Measurements from ENCODE around the gene PRR36. TPM values are rescaled to one million over a fixed set of nuclear protein-coding genes. Genes with fewer than 3 reads are reported as not detected.

The PRR36 gene
- total and polyA plus RNA-seq, 2 donors (not counting 1 experiment from before 2014, with no cell fraction given): 0.01 TPM; not detected in 1

DNA sequence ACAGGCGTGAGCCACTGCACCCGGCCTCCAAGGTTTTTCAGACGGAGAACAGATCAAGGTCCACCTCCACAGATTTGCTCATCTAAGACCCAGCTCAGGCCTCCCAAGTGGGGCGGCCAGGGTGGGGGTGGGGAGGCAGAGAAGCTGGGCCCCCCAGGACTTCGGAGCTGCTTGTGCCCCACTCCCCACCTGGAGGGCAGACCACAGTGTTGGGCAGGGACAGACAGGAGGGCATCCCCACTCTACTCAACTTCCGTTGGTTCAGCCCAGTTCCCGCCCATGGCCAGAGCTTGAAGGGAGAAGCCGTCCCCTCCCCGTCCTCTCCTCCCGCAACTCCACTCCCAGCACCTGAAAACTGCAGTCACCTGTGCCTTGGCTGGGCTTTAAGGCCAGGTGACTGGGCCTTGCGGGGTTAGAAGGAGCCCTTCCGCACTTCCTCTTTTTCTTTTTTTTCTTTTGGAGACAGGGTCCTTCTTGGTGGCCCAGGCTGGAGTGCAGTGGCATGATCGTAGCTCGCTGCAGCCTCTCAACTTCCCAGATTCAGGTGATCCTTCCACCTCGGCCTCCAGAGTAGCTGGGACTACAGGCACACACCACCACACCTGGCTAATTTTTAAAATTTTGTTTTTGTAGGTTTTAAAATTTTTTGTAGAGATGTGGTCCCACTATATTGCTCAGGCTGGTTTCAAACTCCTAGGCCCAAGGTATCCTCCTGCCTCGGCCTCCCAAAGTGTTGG is 13.4 kb upstream of the PRR36 start:
- Histone ChIP-seq H4K20me1 (ENCODE audit: control insufficient read depth, insufficient read depth, low read length, poor library complexity, severe bottlenecking) (no peaks in the 10 kb centered on the region), H3K27me3 (replicated peaks in 1 of 4; ENCODE audit: control extremely low read depth in 1 of 4, control insufficient read depth in 3 of 4, insufficient read depth in 4 of 4, low read length in 3 of 4) (peaks cover 0 to 25% (median 5%) of the 10 kb centered on the region in 4 experiments), H3K4me3 (ENCODE audit: control extremely low read depth in 1 of 5, extremely low read depth in 1 of 5, insufficient read depth in 1 of 5, low read depth in 2 of 5, low read length in 4 of 5) (no peak overlapping the region), H3K36me3 (replicated peaks in 1 of 2; ENCODE audit: control extremely low read depth in 1 of 2, control insufficient read depth in 1 of 2, extremely low read depth in 1 of 2, insufficient read depth in 2 of 2, low read length in 1 of 2) (no peaks in the 10 kb centered on the region), H3K9ac (ENCODE audit: low read length) (no peak overlapping the region), H3K9me3 (ENCODE audit: control extremely low read depth in 1 of 3, control insufficient read depth in 2 of 3, insufficient read depth in 1 of 3, low read length in 2 of 3) (no peaks in the 10 kb centered on the region), H2AFZ (ENCODE audit: insufficient read depth, low read depth, low read length, poor library complexity, severe bottlenecking) (no peak overlapping the region), H3K4me1 (ENCODE audit: control insufficient read depth in 2 of 2, insufficient read depth in 2 of 2, low read length in 2 of 2) (peaks cover 0 to 4% of the 10 kb centered on the region in 2 donors), H3K79me2 (ENCODE audit: control insufficient read depth, insufficient read depth, low read length) (no peaks in the 10 kb centered on the region), H3K4me2 (replicated peaks; ENCODE audit: low read depth, low read length, poor library complexity, severe bottlenecking) (no peak overlapping the region), H3K27ac (ENCODE audit: low read length in 2 of 2) (no peak overlapping the region)
- CTCF ChIA-PET: no interaction called here
- intact Hi-C loops (cut with micrococcal nuclease): no loop called here
- TF ChIP-seq, protein P1, sequence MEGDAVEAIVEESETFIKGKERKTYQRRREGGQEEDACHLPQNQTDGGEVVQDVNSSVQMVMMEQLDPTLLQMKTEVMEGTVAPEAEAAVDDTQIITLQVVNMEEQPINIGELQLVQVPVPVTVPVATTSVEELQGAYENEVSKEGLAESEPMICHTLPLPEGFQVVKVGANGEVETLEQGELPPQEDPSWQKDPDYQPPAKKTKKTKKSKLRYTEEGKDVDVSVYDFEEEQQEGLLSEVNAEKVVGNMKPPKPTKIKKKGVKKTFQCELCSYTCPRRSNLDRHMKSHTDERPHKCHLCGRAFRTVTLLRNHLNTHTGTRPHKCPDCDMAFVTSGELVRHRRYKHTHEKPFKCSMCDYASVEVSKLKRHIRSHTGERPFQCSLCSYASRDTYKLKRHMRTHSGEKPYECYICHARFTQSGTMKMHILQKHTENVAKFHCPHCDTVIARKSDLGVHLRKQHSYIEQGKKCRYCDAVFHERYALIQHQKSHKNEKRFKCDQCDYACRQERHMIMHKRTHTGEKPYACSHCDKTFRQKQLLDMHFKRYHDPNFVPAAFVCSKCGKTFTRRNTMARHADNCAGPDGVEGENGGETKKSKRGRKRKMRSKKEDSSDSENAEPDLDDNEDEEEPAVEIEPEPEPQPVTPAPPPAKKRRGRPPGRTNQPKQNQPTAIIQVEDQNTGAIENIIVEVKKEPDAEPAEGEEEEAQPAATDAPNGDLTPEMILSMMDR (IDR thresholded peaks at IDR 0.05): no peak
- TF ChIP-seq EZH2 (IDR thresholded peaks at IDR 0.05; ENCODE audit: borderline replicate concordance, insufficient read depth, low read depth, low read length, poor library complexity, severe bottlenecking): no peak
- Mint-ChIP-seq H3K4me3 (no peak overlapping the region), H3K27me3 (peaks cover 17% of the 10 kb centered on the region), H3K4me1 (no peaks in the 10 kb centered on the region), H3K9me3 (ENCODE audit: insufficient read depth) (no peaks in the 10 kb centered on the region), H3K27ac (no peak overlapping the region)
- POLR2A ChIA-PET: no interaction called here
- 73% methylated on average over 9 of the region's 16 CpGs for WGBS (ENCODE audit: insufficient coverage)
- DNase-seq (no peak), ATAC-seq (ENCODE audit: low read depth) (no peak)

DNA sequence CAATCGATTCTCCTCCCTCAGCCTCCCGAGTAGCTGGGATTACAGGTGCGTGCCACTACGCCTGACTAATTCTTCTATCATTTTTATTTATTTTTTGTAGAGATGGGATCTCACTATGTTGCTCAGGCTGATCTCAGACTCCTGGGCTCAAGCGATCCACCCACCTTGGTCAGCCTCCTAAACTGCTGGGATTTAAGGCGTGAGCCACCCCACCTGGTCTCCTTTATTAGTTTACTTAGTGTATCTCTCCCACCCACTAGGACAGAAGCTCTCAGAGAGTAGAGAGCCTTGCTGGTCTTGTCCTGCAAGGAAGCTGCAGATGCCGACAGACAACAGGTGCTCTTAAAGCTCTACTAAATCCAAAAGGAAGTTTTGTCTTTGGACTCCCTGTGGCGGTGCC is 11.6 kb upstream of the PRR36 start:
- intact Hi-C loops (cut with micrococcal nuclease): no loop called here
- H3K27me3 Mint-ChIP-seq: peaks cover 11% of the 10 kb centered on the region
- ChIA-PET CTCF (no interaction called here), POLR2A (interaction anchor here (0.6 kb wide), 1 partner anchor 35 kb away, joined by 10 read pairs; the partner anchor contains the start of gene SNAPC2)
- no peak overlapping the region for H3K4me2 ChIP-seq (replicated peaks; ENCODE audit: low read depth, low read length, poor library complexity, severe bottlenecking)
- H3K27ac ChIP-seq (ENCODE audit: low read length in 2 of 2): no peak overlapping the region
- H3K9ac ChIP-seq (ENCODE audit: low read length): no peak overlapping the region
- WGBS (ENCODE audit: insufficient coverage): 93% methylated on average over 3 of the region's 8 CpGs
- H3K9me3 ChIP-seq (ENCODE audit: control extremely low read depth in 1 of 3, control insufficient read depth in 2 of 3, insufficient read depth in 1 of 3, low read length in 2 of 3): peaks cover 0 to 5% (median 0%) of the 10 kb centered on the region in 3 donors
- no peak overlapping the region for H2AFZ ChIP-seq (ENCODE audit: insufficient read depth, low read depth, low read length, poor library complexity, severe bottlenecking)
- no peak overlapping the region for H3K4me3 Mint-ChIP-seq
- H3K79me2 ChIP-seq (ENCODE audit: control insufficient read depth, insufficient read depth, low read length): no peaks in the 10 kb centered on the region
- ATAC-seq (ENCODE audit: low read depth) (no peak), DNase-seq (no peak)
- H3K27ac Mint-ChIP-seq: no peak overlapping the region
- no peaks in the 10 kb centered on the region for H3K4me1 Mint-ChIP-seq
- TF ChIP-seq EZH2 (IDR thresholded peaks at IDR 0.05; ENCODE audit: borderline replicate concordance, insufficient read depth, low read depth, low read length, poor library complexity, severe bottlenecking): no peak
- TF ChIP-seq, protein P1 (IDR thresholded peaks at IDR 0.05): no peak
- no peaks in the 10 kb centered on the region for H4K20me1 ChIP-seq (ENCODE audit: control insufficient read depth, insufficient read depth, low read length, poor library complexity, severe bottlenecking)
- no peak overlapping the region for H3K4me3 ChIP-seq (ENCODE audit: control extremely low read depth in 1 of 5, extremely low read depth in 1 of 5, insufficient read depth in 1 of 5, low read depth in 2 of 5, low read length in 4 of 5)
- no peaks in the 10 kb centered on the region for H3K9me3 Mint-ChIP-seq (ENCODE audit: insufficient read depth)
- H3K36me3 ChIP-seq (replicated peaks in 1 of 2; ENCODE audit: control extremely low read depth in 1 of 2, control insufficient read depth in 1 of 2, extremely low read depth in 1 of 2, insufficient read depth in 2 of 2, low read length in 1 of 2): no peaks in the 10 kb centered on the region
- H3K4me1 ChIP-seq (ENCODE audit: control insufficient read depth in 2 of 2, insufficient read depth in 2 of 2, low read length in 2 of 2): peaks cover 0 to 4% of the 10 kb centered on the region in 2 donors
- H3K27me3 ChIP-seq (replicated peaks in 1 of 4; ENCODE audit: control extremely low read depth in 1 of 4, control insufficient read depth in 3 of 4, insufficient read depth in 4 of 4, low read length in 3 of 4): peaks cover 0 to 23% (median 5%) of the 10 kb centered on the region in 4 experiments
